ENCODE results near the gene SBK2. TPM values are rescaled to one million over a fixed set of nuclear protein-coding genes. Genes with fewer than 3 reads are reported as not detected.

SBK2 gene
- polyA plus RNA-seq, 1 of the 3 experiments (the other 2 are of a cell fraction): 0.20 TPM

GRCh38 chr19:55542292-55542855 lies 5.4 kb upstream of the SBK2 start:
- POLR2A ChIA-PET: no interaction called here
- Histone ChIP-seq H3K9me3 (no peaks in the 10 kb centered on the region), H3K9me2 (no peaks in the 10 kb centered on the region), H3K4me1 (ENCODE audit: control insufficient read depth in 1 of 2, insufficient read depth in 2 of 2, low read depth in 1 of 2, low read length in 1 of 2) (peaks cover 2 to 8% of the 10 kb centered on the region in 2 experiments; a peak in 2 of 4 replicates), H4K20me1 (ENCODE audit: insufficient read depth) (no peaks in the 10 kb centered on the region), H3K27me3 (ENCODE audit: insufficient read depth) (no peaks in the 10 kb centered on the region), H3K36me3 (replicated peaks in 1 of 2; ENCODE audit: control insufficient read depth in 1 of 2, insufficient read depth in 2 of 2, low read length in 1 of 2) (no peaks in the 10 kb centered on the region), H3K79me2 (ENCODE audit: insufficient read depth) (no peaks in the 10 kb centered on the region), H3K4me3 (ENCODE audit: low read depth in 2 of 2, low read length in 1 of 2) (no peak overlapping the region), H3K4me2 (no peak overlapping the region), H3K9ac (no peak overlapping the region), H3K27ac (ENCODE audit: low read depth in 2 of 2, low read length in 1 of 2) (no peak overlapping the region), H3F3A (replicated peaks; ENCODE audit: insufficient read depth) (peaks cover 4% of the 10 kb centered on the region), H2AFZ (ENCODE audit: low read depth) (no peak overlapping the region)
- CTCF ChIA-PET: interaction anchor here (1.0 kb wide), 1 partner anchor 25 kb away, joined by 3 read pairs; no protein-coding TSS in a partner anchor
- 51% methylated on average over 7 of the region's 7 CpGs for WGBS (ENCODE audit: low lambda C conversion rate)
- no peak for DNase-seq
- TF ChIP-seq, protein P1, sequence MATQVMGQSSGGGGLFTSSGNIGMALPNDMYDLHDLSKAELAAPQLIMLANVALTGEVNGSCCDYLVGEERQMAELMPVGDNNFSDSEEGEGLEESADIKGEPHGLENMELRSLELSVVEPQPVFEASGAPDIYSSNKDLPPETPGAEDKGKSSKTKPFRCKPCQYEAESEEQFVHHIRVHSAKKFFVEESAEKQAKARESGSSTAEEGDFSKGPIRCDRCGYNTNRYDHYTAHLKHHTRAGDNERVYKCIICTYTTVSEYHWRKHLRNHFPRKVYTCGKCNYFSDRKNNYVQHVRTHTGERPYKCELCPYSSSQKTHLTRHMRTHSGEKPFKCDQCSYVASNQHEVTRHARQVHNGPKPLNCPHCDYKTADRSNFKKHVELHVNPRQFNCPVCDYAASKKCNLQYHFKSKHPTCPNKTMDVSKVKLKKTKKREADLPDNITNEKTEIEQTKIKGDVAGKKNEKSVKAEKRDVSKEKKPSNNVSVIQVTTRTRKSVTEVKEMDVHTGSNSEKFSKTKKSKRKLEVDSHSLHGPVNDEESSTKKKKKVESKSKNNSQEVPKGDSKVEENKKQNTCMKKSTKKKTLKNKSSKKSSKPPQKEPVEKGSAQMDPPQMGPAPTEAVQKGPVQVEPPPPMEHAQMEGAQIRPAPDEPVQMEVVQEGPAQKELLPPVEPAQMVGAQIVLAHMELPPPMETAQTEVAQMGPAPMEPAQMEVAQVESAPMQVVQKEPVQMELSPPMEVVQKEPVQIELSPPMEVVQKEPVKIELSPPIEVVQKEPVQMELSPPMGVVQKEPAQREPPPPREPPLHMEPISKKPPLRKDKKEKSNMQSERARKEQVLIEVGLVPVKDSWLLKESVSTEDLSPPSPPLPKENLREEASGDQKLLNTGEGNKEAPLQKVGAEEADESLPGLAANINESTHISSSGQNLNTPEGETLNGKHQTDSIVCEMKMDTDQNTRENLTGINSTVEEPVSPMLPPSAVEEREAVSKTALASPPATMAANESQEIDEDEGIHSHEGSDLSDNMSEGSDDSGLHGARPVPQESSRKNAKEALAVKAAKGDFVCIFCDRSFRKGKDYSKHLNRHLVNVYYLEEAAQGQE (IDR thresholded peaks at IDR 0.05; ENCODE audit: low read depth, low read length): no peak
- TF ChIP-seq CTCF (IDR thresholded peaks at IDR 0.05): no peak
- no peak for TF ChIP-seq FOSL2 (IDR thresholded peaks at IDR 0.05; ENCODE audit: borderline replicate concordance, low read depth)
- no peak for TF ChIP-seq MEF2A (IDR thresholded peaks at IDR 0.05; ENCODE audit: borderline replicate concordance, low read depth)
- TF ChIP-seq POLR2AphosphoS5 (IDR thresholded peaks at IDR 0.05; ENCODE audit: low read depth, low read length): no peak
- TF ChIP-seq SIN3A (IDR thresholded peaks at IDR 0.05; ENCODE audit: borderline replicate concordance, low read depth, low read length): no peak
- no peak for TF ChIP-seq GABPA (IDR thresholded peaks at IDR 0.05; ENCODE audit: low read depth)
- TF ChIP-seq RFX5 (IDR thresholded peaks at IDR 0.05; ENCODE audit: low read length): no peak
- TF ChIP-seq EZH2phosphoT487 (IDR thresholded peaks at IDR 0.05; ENCODE audit: borderline replicate concordance, low read depth): no peak
- no peak for TF ChIP-seq NFIC (IDR thresholded peaks at IDR 0.05; ENCODE audit: borderline replicate concordance)
- TF ChIP-seq CHD2 (IDR thresholded peaks at IDR 0.05; ENCODE audit: low read length, partially characterized antibody): no peak
- TF ChIP-seq JUND (IDR thresholded peaks at IDR 0.05): no peak
- TF ChIP-seq, protein P2, sequence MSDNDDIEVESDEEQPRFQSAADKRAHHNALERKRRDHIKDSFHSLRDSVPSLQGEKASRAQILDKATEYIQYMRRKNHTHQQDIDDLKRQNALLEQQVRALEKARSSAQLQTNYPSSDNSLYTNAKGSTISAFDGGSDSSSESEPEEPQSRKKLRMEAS (IDR thresholded peaks at IDR 0.05; ENCODE audit: low read depth): no peak
- TF ChIP-seq NRF1 (IDR thresholded peaks at IDR 0.05; ENCODE audit: low read depth, low read length): no peak
- no peak for TF ChIP-seq MXI1 (IDR thresholded peaks at IDR 0.05; ENCODE audit: low read depth, low read length)
- TF ChIP-seq TEAD4 (IDR thresholded peaks at IDR 0.05; ENCODE audit: borderline replicate concordance, insufficient read depth): no peak
- TF ChIP-seq TCF12 (IDR thresholded peaks at IDR 0.05): no peak
- TF ChIP-seq RCOR1 (IDR thresholded peaks at IDR 0.05; ENCODE audit: low read length): no peak
- no peak for TF ChIP-seq USF2 (IDR thresholded peaks at IDR 0.05; ENCODE audit: borderline replicate concordance, low read depth, low read length)
